ENCODE measurements around the gene IQCB1.
A peak's percentile ranks its signal among the peaks of the same experiment; 100 is the strongest.
"Not testable (repeated sequence)": the region's sequence is repeated elsewhere in the genome, so short reads cannot be mapped to it uniquely, and the experiment has no call there.

The IQCB1 gene

DNA sequence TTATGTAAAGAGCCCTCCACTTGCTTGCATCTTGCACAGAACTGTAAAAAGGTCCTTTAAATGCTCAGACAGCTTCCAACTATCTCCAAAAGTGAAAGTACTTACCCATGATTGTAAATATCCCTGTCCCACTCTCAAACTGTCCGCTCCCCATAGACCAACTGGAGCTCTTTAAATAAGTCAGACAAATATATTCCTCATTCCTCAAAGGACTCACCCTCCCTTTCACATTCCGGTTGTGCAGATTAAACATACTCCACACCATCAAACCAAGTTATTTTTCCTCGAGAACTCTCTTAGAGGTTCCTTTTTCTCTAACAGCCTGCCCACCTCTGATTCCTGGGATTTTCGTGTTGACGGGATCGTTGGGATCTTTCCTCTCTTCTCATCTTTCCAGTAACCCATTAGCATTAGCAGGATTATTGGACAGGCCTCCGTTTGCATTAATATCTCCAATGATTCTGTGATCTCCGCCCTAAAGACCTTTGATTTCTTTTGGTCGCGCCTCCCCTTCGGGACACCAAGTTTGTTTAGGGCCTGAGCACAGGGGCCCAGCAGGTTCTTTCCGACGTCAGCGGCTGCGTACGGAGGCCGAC is 86.1 kb downstream of the IQCB1 start:
- no peak for DNase-seq (ENCODE audit: low read depth in 2 of 2)

DNA sequence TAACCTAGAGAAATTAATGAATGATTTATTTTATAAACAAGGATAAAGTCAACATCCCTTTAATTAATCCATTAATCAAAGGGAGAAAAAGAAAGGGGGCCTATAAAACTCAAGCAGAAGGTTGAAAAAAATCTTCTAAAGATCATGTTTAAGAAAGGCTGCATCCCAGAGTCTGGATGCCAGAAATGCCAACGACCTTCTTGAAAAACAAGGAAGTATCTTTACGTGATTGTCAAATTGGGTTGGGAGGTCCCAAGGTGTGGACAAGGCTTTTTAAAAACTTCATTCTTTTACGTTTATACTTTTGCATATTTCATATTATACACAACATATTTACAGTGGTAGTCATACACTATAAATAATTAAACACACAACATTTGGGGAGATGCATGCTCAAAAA is 86.9 kb downstream of the IQCB1 start:
- DNase-seq (ENCODE audit: low read depth in 2 of 2): no peak

DNA sequence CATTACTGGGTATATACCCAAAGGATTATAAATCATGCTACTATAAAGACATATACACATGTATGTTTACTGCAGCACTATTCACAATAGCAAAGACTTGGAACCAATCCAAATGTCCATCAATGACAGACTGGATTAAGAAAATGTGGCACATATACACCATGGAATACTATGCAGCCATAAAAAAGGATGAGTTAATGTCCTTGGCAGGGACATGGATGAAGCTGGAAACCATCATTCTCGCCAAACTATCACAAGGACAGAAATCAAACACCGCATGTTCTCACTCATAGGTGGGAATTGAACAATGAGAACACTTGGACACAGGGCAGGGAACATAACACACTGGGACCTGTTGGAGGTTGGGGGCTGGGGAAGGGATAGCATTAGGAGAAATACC is 91.8 kb downstream of the IQCB1 start:
- DNase-seq (ENCODE audit: low read depth in 2 of 2): not testable (repeated sequence)

DNA sequence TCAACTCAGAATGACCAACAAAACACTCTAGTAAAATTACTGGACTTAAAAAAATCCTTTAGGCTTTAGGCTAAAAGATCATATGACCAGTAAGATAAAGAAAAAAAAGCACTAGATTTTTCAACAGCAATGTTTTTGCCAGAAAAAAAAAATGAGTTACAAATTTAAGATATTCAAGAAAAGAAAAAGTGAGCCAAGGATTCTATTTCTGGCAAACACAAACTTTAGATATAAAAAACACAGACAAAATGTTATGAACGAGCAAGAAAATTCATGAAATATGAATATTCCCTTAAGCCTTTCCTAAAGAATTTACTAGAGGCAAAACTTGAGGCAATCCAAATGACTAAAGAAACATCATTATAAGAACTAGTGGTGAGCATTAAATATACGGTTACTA is 94.0 kb downstream of the IQCB1 start:
- DNase-seq (ENCODE audit: low read depth in 2 of 2): no peak

DNA sequence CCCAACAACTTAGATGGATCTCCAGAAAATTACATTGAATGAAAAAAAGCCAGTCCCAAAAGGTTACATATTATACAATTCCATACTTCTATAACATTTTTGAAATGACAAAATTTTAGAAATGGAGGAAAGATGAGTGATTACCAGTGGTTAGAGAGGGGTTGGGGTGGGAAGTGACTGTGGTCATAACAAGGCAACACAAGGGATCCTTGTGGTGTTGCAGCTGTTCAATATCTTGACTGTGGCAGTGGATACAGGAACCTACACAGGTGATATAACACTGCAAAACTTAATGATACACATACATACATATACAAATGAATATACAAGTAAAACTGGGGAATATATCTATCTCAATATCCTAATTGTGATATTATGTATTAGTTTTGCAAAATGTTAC is 95.0 kb downstream of the IQCB1 start:
- DNase-seq (ENCODE audit: low read depth in 2 of 2): no peak

DNA sequence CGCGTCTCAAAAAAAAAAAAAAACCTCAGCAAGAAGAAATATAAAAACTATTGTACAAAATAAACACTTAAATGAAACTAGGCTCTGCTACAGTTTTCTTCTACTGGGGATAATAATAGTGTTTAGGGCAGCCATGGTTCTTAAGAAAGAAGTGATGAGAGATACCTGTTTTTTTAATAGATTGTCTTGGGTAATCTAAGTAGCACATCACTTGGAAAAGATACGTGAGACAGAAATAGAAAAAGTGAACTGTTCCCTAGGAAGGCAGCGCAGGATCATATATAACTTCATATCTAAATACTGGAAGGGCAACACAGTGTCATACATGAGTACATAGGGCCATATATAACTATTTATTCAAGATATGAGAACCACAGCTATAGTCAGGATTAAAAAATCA is 97.2 kb downstream of the IQCB1 start:
- no peak for DNase-seq (ENCODE audit: low read depth in 2 of 2)

DNA sequence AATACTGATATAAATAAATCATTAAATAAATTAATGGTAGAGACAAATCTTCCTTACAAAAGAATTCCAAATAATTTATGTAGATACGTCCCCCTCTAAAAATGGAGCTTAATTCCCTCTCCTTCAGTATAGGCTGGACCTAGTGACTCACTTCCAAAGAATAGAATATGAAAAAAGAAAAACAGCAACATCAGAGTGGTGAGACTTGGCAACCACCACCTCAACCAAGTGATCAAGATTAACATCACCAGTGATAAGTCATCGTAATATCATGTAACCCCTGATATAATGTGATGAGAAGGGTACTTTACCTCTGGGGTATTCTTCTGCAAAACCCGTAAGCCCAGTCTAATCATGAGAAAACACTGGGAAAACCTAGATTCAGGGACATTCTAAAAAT is 98.7 kb downstream of the IQCB1 start:
- DNase-seq (ENCODE audit: low read depth in 2 of 2): no peak

DNA sequence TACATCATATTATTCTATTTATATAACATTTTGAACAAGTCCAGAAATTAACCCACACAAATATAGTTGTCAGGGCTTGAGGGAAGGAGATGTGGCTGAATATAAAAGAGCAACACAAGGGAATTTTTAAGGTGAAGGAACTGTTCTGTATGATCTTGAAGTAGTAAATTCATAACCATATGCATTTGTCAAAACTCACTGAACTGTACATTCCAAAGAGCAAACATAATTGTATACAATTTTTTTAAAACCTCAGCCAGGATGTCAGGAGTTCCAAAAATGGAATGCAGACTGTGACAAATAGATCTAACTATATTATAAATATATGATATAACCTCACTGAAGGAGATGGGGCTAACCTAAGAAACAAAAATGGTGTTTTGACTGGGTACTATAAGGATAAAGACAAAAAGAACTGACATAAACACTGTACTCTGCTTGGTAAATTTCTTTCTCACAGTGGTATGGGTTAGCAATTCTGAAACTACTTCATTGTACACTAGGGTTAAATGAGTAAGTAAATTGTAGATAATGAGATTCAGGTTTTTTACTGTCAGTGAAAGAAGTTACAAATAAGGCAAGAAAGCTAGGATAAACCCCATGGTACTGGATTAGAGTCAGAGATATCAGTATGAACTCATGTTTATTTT is 99.7 kb downstream of the IQCB1 start:
- peak in 1 of 2 experiments; percentile 7 for DNase-seq (ENCODE audit: low read depth in 2 of 2)

DNA sequence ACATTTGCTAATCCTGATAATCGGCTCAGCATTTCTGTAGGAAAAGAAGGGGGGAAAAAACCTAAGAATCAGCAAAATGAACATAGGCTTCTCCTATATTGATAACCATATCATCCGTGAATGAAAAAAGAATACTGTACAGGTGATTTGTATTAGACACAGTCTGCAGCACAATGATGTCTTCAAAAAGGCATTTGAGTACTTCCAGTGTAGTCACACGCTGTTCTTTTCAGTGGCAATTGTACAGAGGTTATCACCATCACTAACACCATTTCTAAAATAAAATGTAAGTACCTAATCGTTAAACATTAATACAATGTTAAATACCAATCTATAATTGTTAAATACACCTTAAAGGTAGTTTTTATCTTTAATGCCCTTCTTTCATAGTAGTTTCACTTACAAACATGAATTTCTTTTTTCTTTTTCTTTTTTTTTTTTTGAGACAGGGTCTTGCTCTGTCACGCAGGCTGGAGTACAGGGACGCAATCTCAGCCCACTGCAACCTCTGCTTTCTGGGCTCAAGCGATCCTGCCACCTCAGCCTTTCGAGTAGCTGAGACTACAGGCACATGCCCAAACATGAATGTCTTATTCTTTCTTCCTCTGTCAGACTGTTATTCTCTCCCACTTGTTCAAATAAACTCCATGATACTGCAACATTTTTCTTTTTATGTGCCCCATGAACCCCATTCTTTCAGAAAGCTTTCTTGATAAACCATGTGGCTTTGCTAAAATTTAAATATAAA is 103.7 kb downstream of the IQCB1 start:
- DNase-seq (ENCODE audit: low read depth in 2 of 2): no peak

DNA sequence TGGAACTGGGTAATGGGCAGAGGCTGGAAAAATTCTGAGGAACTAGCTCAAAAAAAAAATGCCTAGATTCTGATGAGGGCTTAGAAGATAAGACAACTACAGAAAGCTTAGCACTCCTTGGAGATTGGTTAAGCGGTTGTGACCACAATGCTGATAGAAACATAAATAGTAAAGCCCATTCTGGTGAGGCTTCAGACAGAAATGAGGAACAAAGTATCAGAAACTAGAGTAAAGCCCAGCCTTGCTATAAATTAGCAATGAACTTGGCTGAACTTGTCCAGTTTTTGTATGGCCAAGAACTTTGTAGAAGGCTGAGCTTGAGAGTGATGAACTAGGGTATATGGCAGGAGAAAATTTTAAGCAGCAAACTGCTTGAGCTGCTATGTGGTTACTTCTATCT is 110.7 kb downstream of the IQCB1 start:
- no peak for DNase-seq (ENCODE audit: low read depth in 2 of 2)

DNA sequence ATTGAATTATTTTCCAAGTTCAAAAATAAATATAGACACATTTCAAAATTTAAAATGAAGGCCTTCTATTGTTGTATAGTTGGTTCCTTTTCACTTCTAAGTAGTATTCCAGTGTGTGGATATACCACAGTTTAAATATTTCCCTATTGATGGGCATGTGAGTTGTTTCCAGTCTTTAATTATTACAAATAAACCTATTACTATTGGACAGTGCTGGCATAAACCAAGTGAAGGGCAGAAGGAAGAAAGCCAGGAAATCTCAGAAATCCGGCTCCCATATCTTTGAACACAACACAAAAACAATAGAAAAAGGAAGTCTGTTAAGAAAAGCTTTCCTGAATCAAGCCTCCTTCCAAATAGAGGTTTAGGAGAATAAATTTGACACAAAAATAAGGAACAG is 111.4 kb downstream of the IQCB1 start:
- DNase-seq (ENCODE audit: low read depth in 2 of 2): no peak

DNA sequence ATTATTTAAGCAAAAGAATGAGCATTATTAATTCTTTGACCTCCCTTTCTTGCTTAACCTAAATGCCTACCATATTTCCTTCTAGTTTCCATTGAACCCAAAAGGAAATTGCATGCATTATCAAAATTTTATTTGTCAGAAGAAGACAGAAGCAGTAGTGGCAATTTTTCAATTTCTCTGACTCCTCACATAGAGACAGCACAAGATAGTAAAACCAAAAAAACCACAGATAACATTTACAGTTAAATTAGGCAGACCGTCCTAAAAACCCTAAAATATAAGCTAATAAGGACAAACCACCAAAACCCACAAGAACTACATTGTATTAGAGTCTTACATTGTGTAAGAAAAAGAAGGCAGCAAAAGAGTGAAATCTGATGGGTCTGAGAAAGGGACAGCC is 112.4 kb downstream of the IQCB1 start:
- no peak for DNase-seq (ENCODE audit: low read depth in 2 of 2)

DNA sequence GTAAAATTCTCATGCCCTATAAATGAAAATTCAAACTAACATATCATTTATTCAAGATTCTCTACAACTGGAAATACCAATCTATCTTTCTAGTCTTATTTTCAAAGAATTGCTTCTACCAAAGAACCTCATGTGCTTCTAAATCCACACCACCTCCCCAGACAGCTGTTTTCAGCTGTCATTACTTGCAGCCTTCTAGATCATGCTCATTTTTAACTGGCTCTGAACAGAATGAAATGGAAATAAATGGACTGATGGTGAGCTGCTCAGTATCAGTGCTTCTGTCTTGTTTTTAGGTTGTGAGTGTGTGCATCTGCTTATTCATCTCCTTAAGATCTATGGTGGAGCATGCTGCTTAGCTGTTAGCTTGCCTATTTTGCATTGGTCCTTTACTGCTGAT is 114.7 kb downstream of the IQCB1 start:
- DNase-seq (ENCODE audit: low read depth in 2 of 2): no peak
